Ovary (tissue), 3 donors: ENCODE results near the gene PTPRK.

Source experiments
- EP300 ChIP-seq: sonication (generic); formaldehyde crosslinking; IDR thresholded peaks from one replicate; pipeline ENCODE4 v1.6.1; 2017; ENCODE audit warnings: antibody characterized with exemption
- TF ChIP-seq, protein P1 (sequence below), 3 donors: fragments of 450-650 bp in 2 of 3; fragments of 200-600 bp in 1 of 3; IDR thresholded peaks; one replicate each; pipeline versions ENCODE4 v1.5.1 to v1.8.0; 2016 to 2022; ENCODE audit warnings: antibody characterized with exemption in 3 of 3, mild to moderate bottlenecking in 1 of 3
- donor health status: DM: no; HTN: no; CAD: no.

GRCh38 chr6:128343706-128344105 lies 176.7 kb downstream of the PTPRK start:
- TF ChIP-seq, protein P1, sequence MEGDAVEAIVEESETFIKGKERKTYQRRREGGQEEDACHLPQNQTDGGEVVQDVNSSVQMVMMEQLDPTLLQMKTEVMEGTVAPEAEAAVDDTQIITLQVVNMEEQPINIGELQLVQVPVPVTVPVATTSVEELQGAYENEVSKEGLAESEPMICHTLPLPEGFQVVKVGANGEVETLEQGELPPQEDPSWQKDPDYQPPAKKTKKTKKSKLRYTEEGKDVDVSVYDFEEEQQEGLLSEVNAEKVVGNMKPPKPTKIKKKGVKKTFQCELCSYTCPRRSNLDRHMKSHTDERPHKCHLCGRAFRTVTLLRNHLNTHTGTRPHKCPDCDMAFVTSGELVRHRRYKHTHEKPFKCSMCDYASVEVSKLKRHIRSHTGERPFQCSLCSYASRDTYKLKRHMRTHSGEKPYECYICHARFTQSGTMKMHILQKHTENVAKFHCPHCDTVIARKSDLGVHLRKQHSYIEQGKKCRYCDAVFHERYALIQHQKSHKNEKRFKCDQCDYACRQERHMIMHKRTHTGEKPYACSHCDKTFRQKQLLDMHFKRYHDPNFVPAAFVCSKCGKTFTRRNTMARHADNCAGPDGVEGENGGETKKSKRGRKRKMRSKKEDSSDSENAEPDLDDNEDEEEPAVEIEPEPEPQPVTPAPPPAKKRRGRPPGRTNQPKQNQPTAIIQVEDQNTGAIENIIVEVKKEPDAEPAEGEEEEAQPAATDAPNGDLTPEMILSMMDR (IDR thresholded peaks at IDR 0.05), result no peak
- TF ChIP-seq EP300, result no peak
